Measurements from ENCODE around the gene MTCL1.
A peak's percentile ranks its signal among the peaks of the same experiment; 100 is the strongest.

Gene MTCL1

GRCh38 chr18:8688816-8689215 lies 16.5 kb upstream of the MTCL1 start:
- no peak for DNase-seq

GRCh38 chr18:8689517-8689916 lies 15.8 kb upstream of the MTCL1 start:
- no peak for DNase-seq

- no peak for DNase-seq
These were observed 10.5 kb upstream of the MTCL1 start for GRCh38 chr18:8694891-8695290.

GRCh38 chr18:8695932-8696517 lies 9.3 kb upstream of the MTCL1 start:
- no peak for DNase-seq

- peak; percentile 79 for DNase-seq
These were observed 8.6 kb upstream of the MTCL1 start for GRCh38 chr18:8696749-8697211.

GRCh38 chr18:8699126-8699525 lies 6.2 kb upstream of the MTCL1 start:
- no peak for DNase-seq

- DNase-seq = no peak
These were observed 5.4 kb upstream of the MTCL1 start for GRCh38 chr18:8699948-8700347.

- DNase-seq = no peak
These were observed 3.7 kb upstream of the MTCL1 start for GRCh38 chr18:8701546-8702118.

GRCh38 chr18:8702668-8703067 lies 2.7 kb upstream of the MTCL1 start:
- no peak for DNase-seq

- no peak for DNase-seq
These were observed 2.2 kb upstream of the MTCL1 start for GRCh38 chr18:8703092-8703709.

- DNase-seq = no peak
These were observed 1.5 kb upstream of the MTCL1 start for GRCh38 chr18:8703781-8704301.

GRCh38 chr18:8704361-8705237 lies 757 bp upstream of the MTCL1 start:
- DNase-seq = peak; percentile 92

GRCh38 chr18:8705961-8706790 lies 820 bp downstream of the MTCL1 start:
- peak; percentile 30 for DNase-seq

- peak; percentile 7 for DNase-seq
These were observed 1.6 kb downstream of the MTCL1 start for GRCh38 chr18:8706791-8707555.

GRCh38 chr18:8707556-8708300 lies 2.4 kb downstream of the MTCL1 start:
- no peak for DNase-seq

GRCh38 chr18:8708670-8709069 lies 3.3 kb downstream of the MTCL1 start:
- no peak for DNase-seq

GRCh38 chr18:8709248-8710059 lies 4.1 kb downstream of the MTCL1 start:
- DNase-seq = no peak

GRCh38 chr18:8711736-8712135 lies 6.4 kb downstream of the MTCL1 start:
- DNase-seq = no peak

- no peak for DNase-seq
These were observed 8.3 kb downstream of the MTCL1 start for GRCh38 chr18:8713691-8714090.

- no peak for DNase-seq
These were observed 10.2 kb downstream of the MTCL1 start for GRCh38 chr18:8715599-8715998.
